ENCODE data around the gene TBP.
"Not testable (repeated sequence)": the region's sequence is repeated elsewhere in the genome, so short reads cannot be mapped to it uniquely, and the experiment has no call there.

The TBP gene

GRCh38 chr6:170554013-170554795, at the start of gene TBP:
Gene TBP, plus strand, starts transcription at chr6:170554369. Its CDS starts 2,661 bp downstream, at chr6:170557030.
- H3K4me1 ChIP-seq = peaks cover 10% of the 10 kb centered on the region
- H3K4me3 ChIP-seq (ENCODE audit: low read depth, low read length) = peak within 1 kb of the TSS; percentile 91
- peaks cover 50% of the 10 kb centered on the region for H3K79me2 ChIP-seq
- no peaks in the 10 kb centered on the region for H3K9me3 ChIP-seq (ENCODE audit: control insufficient read depth, low read length)
- TF ChIP-seq, protein P1, sequence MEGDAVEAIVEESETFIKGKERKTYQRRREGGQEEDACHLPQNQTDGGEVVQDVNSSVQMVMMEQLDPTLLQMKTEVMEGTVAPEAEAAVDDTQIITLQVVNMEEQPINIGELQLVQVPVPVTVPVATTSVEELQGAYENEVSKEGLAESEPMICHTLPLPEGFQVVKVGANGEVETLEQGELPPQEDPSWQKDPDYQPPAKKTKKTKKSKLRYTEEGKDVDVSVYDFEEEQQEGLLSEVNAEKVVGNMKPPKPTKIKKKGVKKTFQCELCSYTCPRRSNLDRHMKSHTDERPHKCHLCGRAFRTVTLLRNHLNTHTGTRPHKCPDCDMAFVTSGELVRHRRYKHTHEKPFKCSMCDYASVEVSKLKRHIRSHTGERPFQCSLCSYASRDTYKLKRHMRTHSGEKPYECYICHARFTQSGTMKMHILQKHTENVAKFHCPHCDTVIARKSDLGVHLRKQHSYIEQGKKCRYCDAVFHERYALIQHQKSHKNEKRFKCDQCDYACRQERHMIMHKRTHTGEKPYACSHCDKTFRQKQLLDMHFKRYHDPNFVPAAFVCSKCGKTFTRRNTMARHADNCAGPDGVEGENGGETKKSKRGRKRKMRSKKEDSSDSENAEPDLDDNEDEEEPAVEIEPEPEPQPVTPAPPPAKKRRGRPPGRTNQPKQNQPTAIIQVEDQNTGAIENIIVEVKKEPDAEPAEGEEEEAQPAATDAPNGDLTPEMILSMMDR (IDR thresholded peaks at IDR 0.05) = no peak
- H3K36me3 ChIP-seq (ENCODE audit: control insufficient read depth, insufficient read depth, low read length) = no peaks in the 10 kb centered on the region
- no peaks in the 10 kb centered on the region for H3K27me3 ChIP-seq (ENCODE audit: control insufficient read depth, insufficient read depth, low read length)
- peak within 1 kb of the TSS; percentile 99 for H3K4me2 ChIP-seq (ENCODE audit: low read length)
- H2AFZ ChIP-seq = peak within 1 kb of the TSS; percentile 91
- H3K27ac ChIP-seq = peak within 1 kb of the TSS; percentile 94
- peak within 1 kb of the TSS; percentile 89 for H3K9ac ChIP-seq

DNA sequence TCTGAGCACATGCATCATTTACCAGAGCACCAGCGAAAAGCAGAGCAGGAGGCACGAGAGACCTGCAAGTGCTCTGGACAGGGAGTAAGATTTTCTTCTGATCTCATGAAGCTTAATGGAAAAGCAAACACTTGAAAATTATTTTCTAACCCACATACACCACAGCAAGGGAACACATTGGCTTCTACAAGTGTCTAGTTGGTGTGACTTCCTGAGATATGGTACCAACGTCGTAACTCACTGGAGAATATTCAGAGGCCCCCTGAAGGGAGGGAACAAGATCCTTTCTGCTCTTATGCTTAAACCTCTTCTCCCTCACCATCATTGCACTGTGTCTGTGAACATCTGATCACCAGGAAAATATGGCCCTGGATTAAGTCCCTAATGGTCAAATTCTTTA, 49.7 kb upstream of the TBP start:
- H3K4me3 ChIP-seq (ENCODE audit: low read depth, low read length) = no peak overlapping the region
- no peaks in the 10 kb centered on the region for H3K4me1 ChIP-seq
- no peaks in the 10 kb centered on the region for H3K36me3 ChIP-seq (ENCODE audit: control insufficient read depth, insufficient read depth, low read length)
- H3K4me2 ChIP-seq (ENCODE audit: low read length) = no peak overlapping the region
- no peak overlapping the region for H3K27ac ChIP-seq
- H3K79me2 ChIP-seq = no peaks in the 10 kb centered on the region
- H3K9me3 ChIP-seq (ENCODE audit: control insufficient read depth, low read length) = no peaks in the 10 kb centered on the region
- no peak overlapping the region for H2AFZ ChIP-seq
- TF ChIP-seq, protein P1 (IDR thresholded peaks at IDR 0.05) = no peak
- no peak overlapping the region for H3K9ac ChIP-seq
- H3K27me3 ChIP-seq (ENCODE audit: control insufficient read depth, insufficient read depth, low read length) = no peaks in the 10 kb centered on the region

GRCh38 chr6:170505306-170505705, 48.9 kb upstream of the TBP start:
- Histone ChIP-seq H3K36me3 (ENCODE audit: control insufficient read depth, insufficient read depth, low read length) (no peaks in the 10 kb centered on the region), H3K4me1 (no peaks in the 10 kb centered on the region), H3K27me3 (ENCODE audit: control insufficient read depth, insufficient read depth, low read length) (no peaks in the 10 kb centered on the region), H3K9me3 (ENCODE audit: control insufficient read depth, low read length) (no peaks in the 10 kb centered on the region), H3K4me2 (ENCODE audit: low read length) (no peak overlapping the region), H2AFZ (no peak overlapping the region), H3K27ac (no peak overlapping the region), H3K4me3 (ENCODE audit: low read depth, low read length) (no peak overlapping the region), H3K9ac (no peak overlapping the region), H3K79me2 (no peaks in the 10 kb centered on the region)
- TF ChIP-seq, protein P1 (IDR thresholded peaks at IDR 0.05) = no peak

- H3K4me3 ChIP-seq (ENCODE audit: low read depth, low read length) = no peak overlapping the region
- TF ChIP-seq, protein P1 (IDR thresholded peaks at IDR 0.05) = no peak
- no peak overlapping the region for H3K27ac ChIP-seq
Measured at GRCh38 chr6:170506446-170506845, 47.7 kb upstream of the TBP start.

GRCh38 chr6:170507728-170508127, 46.4 kb upstream of the TBP start:
- H3K27me3 ChIP-seq (ENCODE audit: control insufficient read depth, insufficient read depth, low read length); H3K4me1 ChIP-seq; H3K9ac ChIP-seq; H3K27ac ChIP-seq; H3K36me3 ChIP-seq (ENCODE audit: control insufficient read depth, insufficient read depth, low read length); H3K4me3 ChIP-seq (ENCODE audit: low read depth, low read length); H3K79me2 ChIP-seq; H2AFZ ChIP-seq; H3K4me2 ChIP-seq (ENCODE audit: low read length); H3K9me3 ChIP-seq (ENCODE audit: control insufficient read depth, low read length): not testable (repeated sequence)

More at GRCh38 chr6:170506446-170506845, 47.7 kb upstream of the TBP start:
- Histone ChIP-seq H3K4me2 (ENCODE audit: low read length) (no peak overlapping the region), H3K79me2 (no peaks in the 10 kb centered on the region), H3K4me1 (no peaks in the 10 kb centered on the region), H3K9ac (no peak overlapping the region), H3K9me3 (ENCODE audit: control insufficient read depth, low read length) (no peaks in the 10 kb centered on the region), H3K27me3 (ENCODE audit: control insufficient read depth, insufficient read depth, low read length) (no peaks in the 10 kb centered on the region), H3K36me3 (ENCODE audit: control insufficient read depth, insufficient read depth, low read length) (no peaks in the 10 kb centered on the region), H2AFZ (no peak overlapping the region)

DNA sequence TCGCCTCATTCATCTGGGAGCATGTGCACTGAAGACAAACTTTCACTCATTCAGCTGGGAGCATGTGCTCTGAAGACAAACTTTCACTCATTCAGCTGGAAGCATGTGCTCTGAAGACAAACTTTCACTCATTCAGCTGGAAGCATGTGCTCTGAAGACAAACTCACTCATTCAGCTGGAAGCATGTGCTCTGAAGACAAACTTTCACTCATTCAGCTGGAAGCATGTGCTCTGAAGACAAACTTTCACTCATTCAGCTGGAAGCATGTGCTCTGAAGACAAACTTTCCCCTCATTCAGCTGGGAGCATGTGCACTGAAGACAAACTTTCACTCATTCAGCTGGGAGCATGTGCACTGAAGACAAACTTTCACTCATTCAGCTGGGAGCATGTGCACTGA, 45.9 kb upstream of the TBP start:
- not testable (repeated sequence) for H3K27me3 ChIP-seq (ENCODE audit: control insufficient read depth, insufficient read depth, low read length); H3K9ac ChIP-seq; H3K27ac ChIP-seq; H3K9me3 ChIP-seq (ENCODE audit: control insufficient read depth, low read length); H3K4me2 ChIP-seq (ENCODE audit: low read length); H3K36me3 ChIP-seq (ENCODE audit: control insufficient read depth, insufficient read depth, low read length); H3K79me2 ChIP-seq; H3K4me1 ChIP-seq; H2AFZ ChIP-seq; H3K4me3 ChIP-seq (ENCODE audit: low read depth, low read length)

DNA sequence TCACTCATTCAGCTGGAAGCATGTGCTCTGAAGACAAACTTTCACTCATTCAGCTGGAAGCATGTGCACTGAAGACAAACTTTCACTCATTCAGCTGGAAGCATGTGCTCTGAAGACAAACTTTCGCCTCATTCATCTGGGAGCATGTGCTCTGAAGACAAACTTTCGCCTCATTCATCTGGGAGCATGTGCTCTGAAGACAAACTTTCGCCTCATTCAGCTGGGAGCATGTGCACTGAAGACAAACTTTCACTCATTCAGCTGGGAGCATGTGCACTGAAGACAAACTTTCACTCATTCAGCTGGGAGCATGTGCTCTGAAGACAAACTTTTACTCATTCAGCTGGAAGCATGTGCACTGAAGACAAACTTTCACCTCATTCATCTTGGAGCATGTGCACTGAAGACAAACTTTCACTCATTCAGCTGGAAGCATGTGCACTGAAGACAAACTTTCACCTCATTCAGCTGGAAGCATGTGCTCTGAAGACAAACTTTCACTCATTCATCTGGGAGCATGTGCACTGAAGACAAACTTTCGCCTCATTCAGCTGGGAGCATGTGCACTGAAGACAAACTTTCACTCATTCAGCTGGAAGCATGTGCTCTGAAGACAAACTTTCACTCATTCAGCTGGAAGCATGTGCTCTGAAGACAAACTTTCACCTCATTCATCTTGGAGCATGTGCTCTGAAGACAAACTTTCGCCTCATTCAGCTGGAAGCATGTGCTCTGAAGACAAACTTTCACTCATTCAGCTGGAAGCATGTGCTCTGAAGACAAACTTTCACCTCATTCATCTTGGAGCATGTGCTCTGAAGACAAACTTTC, 45.1 kb upstream of the TBP start:
- not testable (repeated sequence) for H3K4me1 ChIP-seq; H3K9me3 ChIP-seq (ENCODE audit: control insufficient read depth, low read length); H3K36me3 ChIP-seq (ENCODE audit: control insufficient read depth, insufficient read depth, low read length); H3K27ac ChIP-seq; H3K9ac ChIP-seq; H3K79me2 ChIP-seq; H3K27me3 ChIP-seq (ENCODE audit: control insufficient read depth, insufficient read depth, low read length); H3K4me3 ChIP-seq (ENCODE audit: low read depth, low read length); H2AFZ ChIP-seq; H3K4me2 ChIP-seq (ENCODE audit: low read length)

All from parathyroid adenoma (tissue), 2 donors.